HCT116 (cell line): ENCODE data around the gene DCAF10. TPM values are rescaled to one million over a fixed set of nuclear protein-coding genes. Genes with fewer than 3 reads are reported as not detected.

Source experiments
- ATAC-seq: fragments of 200-7000 bp; cut with Tn5 transposase; 2 replicates; pipeline ENCODE4 v1.9.1; 2020; ENCODE audit warnings: mild to moderate bottlenecking, moderate library complexity
- BruUV-seq: library from RNA; stranded (reverse); fragments of 400-500 nt; replicated peaks from 2 replicates; lab custom pipeline; 2021; lab: Mats Ljungman, UMichigan
- CTCF ChIA-PET: fragments of 300-600 bp; sonication (Branson Sonifier 250); formaldehyde crosslinking; loops from one replicate; lab custom pipeline; 2021; ENCODE audit warnings: antibody characterized with exemption; lab: Charles Lee
- POLR2A ChIA-PET: fragments of 300-600, 350-600 bp; sonication (Branson Sonifier 250); formaldehyde crosslinking; loops from one replicate; lab custom pipeline; 2021; ENCODE audit warnings: antibody characterized with exemption; lab: Charles Lee
- RAD21 ChIA-PET, 2 experiments: fragments of 300-600 bp; sonication (Branson Sonifier 250); formaldehyde crosslinking; loops; one replicate each; lab custom pipeline; 2023; ENCODE audit warnings: low total read pairs in 2 of 2; ENCODE audit not compliant: uncharacterized antibody in 2 of 2, unreplicated experiment in 2 of 2, low non-redundant PET in 1 of 2; lab: Charles Lee
- DNase-seq: peaks from one replicate; pipeline ENCODE4 v3.0.0-alpha.2; 2010; ENCODE audit warnings: low read depth, low spot score
- H2AFZ ChIP-seq: fragments of 200-600 bp; shearing (Covaris generic), sonication (generic); 2 replicates; pipeline ENCODE4 v1.6.1; 2017; ENCODE audit warnings: low read depth, mixed run types, mixed read lengths, antibody characterized with exemption, low read length; ENCODE audit not compliant: poor library complexity, severe bottlenecking
- H3K27ac ChIP-seq: 2 replicates; pipeline ENCODE4 v1.5.1; 2012; ENCODE audit warnings: low read depth, low read length
- H3K27me3 ChIP-seq: fragments of 200-600 bp; sonication (generic); 2 replicates; pipeline ENCODE4 v1.6.1; 2016; ENCODE audit warnings: mixed run types, low read length, mixed read lengths; ENCODE audit not compliant: insufficient read depth
- H3K36me3 ChIP-seq, 2 experiments: fragments of 200-500 bp in 1 of 2; fragments of 200-600 bp in 1 of 2; sonication (Bioruptor generic) in 1 of 2; sonication (generic) in 1 of 2; 2 replicates each; pipeline versions ENCODE4 v1.5.1 to v1.6.1; 2014 to 2016; ENCODE audit warnings: low read length in 2 of 2, inconsistent platforms in 1 of 2, mixed read lengths in 1 of 2, mixed run types in 1 of 2; ENCODE audit not compliant: insufficient read depth in 2 of 2, control insufficient read depth in 1 of 2
- H3K4me1 ChIP-seq, 2 experiments: fragments of 200-600 bp in 1 of 2; sonication (generic) in 1 of 2; 2 replicates each; pipeline versions ENCODE4 v1.5.1 to v1.6.1; 2012 to 2017; ENCODE audit warnings: low read length in 2 of 2, inconsistent platforms in 1 of 2, mild to moderate bottlenecking in 1 of 2, mixed read lengths in 1 of 2, mixed run types in 1 of 2, moderate library complexity in 1 of 2; ENCODE audit not compliant: insufficient read depth in 2 of 2, control insufficient read depth in 1 of 2
- H3K4me2 ChIP-seq: fragments of 200-600 bp; sonication (generic); 2 replicates; pipeline ENCODE4 v1.6.1; 2017; ENCODE audit warnings: mixed run types, low read length, mixed read lengths
- H3K4me3 ChIP-seq, 2 experiments: fragments of 200-600 bp in 1 of 2; sonication (generic) in 1 of 2; replicated peaks in 1 of 2; 2 replicates each; pipeline ENCODE4 v1.5.1; 2011 to 2016; ENCODE audit warnings: low read length in 2 of 2, control low read depth in 1 of 2, low read depth in 1 of 2, mild to moderate bottlenecking in 1 of 2, mixed read lengths in 1 of 2, mixed run types in 1 of 2
- H3K79me2 ChIP-seq: fragments of 200-600 bp; sonication (generic); 2 replicates; pipeline ENCODE4 v1.6.1; 2017; ENCODE audit warnings: mild to moderate bottlenecking, mixed run types, low read length, moderate library complexity, mixed read lengths; ENCODE audit not compliant: insufficient read depth
- H3K9ac ChIP-seq: fragments of 200-600 bp; sonication (generic); 2 replicates; pipeline ENCODE4 v1.6.1; 2016; ENCODE audit warnings: low read length, mixed read lengths
- H3K9me2 ChIP-seq: fragments of 200-600 bp; sonication (generic), shearing (Covaris generic); 2 replicates; pipeline ENCODE4 v1.6.1; 2017; ENCODE audit warnings: mixed run types, mild to moderate bottlenecking, moderate library complexity; ENCODE audit not compliant: insufficient read depth
- H3K9me3 ChIP-seq, 2 experiments: fragments of 200-500 bp in 1 of 2; fragments of 200-600 bp in 1 of 2; sonication (Bioruptor generic) in 1 of 2; sonication (generic) in 1 of 2; 2 replicates each; pipeline ENCODE4 v1.6.1; 2014 to 2017; ENCODE audit warnings: low read length in 2 of 2, mixed read lengths in 2 of 2, inconsistent platforms in 1 of 2, low read depth in 1 of 2, mild to moderate bottlenecking in 1 of 2, mixed run types in 1 of 2, moderate library complexity in 1 of 2; ENCODE audit not compliant: control insufficient read depth in 1 of 2, insufficient read depth in 1 of 2
- H4K20me1 ChIP-seq: fragments of 200-600 bp; sonication (generic), shearing (Covaris generic); 2 replicates; pipeline ENCODE4 v1.6.1; 2017; ENCODE audit warnings: mixed run types, mild to moderate bottlenecking, moderate library complexity; ENCODE audit not compliant: insufficient read depth
- ATF3 ChIP-seq: IDR thresholded peaks from 2 replicates; pipeline ENCODE4 v1.6.1; 2012
- CEBPB ChIP-seq: IDR thresholded peaks from 2 replicates; pipeline ENCODE4 v1.6.1; 2012; ENCODE audit warnings: low read depth
- CTCF ChIP-seq, 3 experiments: fragments of 200-600 bp in 1 of 3; sonication (generic) in 1 of 3; IDR thresholded peaks in 2 of 3; conservative IDR thresholded peaks in 1 of 3; 2 replicates each; pipeline ENCODE4 v1.5.1; 2012 to 2017; ENCODE audit warnings: low read depth in 2 of 3, low read length in 2 of 3, antibody characterized with exemption in 1 of 3, borderline replicate concordance in 1 of 3, control low read depth in 1 of 3, mild to moderate bottlenecking in 1 of 3, mixed read lengths in 1 of 3, mixed run types in 1 of 3, moderate library complexity in 1 of 3; ENCODE audit not compliant: insufficient read depth in 1 of 3
- EGR1 ChIP-seq: IDR thresholded peaks from 2 replicates; pipeline ENCODE4 v1.6.1; 2012; ENCODE audit warnings: low read depth
- ELF1 ChIP-seq: IDR thresholded peaks from 2 replicates; pipeline ENCODE4 v1.6.1; 2012; ENCODE audit warnings: low read depth, borderline replicate concordance
- EZH2phosphoT487 ChIP-seq: fragments of 200-600 bp; IDR thresholded peaks from 2 replicates; pipeline ENCODE4 v1.6.1; 2018; ENCODE audit warnings: antibody characterized with exemption, borderline replicate concordance
- FOSL1 ChIP-seq: IDR thresholded peaks from 2 replicates; pipeline ENCODE4 v1.6.1; 2012; ENCODE audit warnings: low read depth
- JUND ChIP-seq: IDR thresholded peaks from 2 replicates; pipeline ENCODE4 v1.6.1; 2012
- POLR2A ChIP-seq: IDR thresholded peaks from 2 replicates; pipeline ENCODE4 v1.7.0; 2011; ENCODE audit warnings: borderline replicate concordance; ENCODE audit not compliant: insufficient read depth, insufficient read length; ENCODE audit errors: extremely low read depth
- POLR2AphosphoS5 ChIP-seq: IDR thresholded peaks from 2 replicates; pipeline ENCODE4 v1.6.1; 2011; ENCODE audit warnings: mild to moderate bottlenecking, low read depth, low read length, moderate library complexity
- RAD21 ChIP-seq: IDR thresholded peaks from 2 replicates; pipeline ENCODE4 v1.6.1; 2012; ENCODE audit warnings: low read depth, mild to moderate bottlenecking
- REST ChIP-seq: IDR thresholded peaks from 2 replicates; pipeline ENCODE4 v1.6.1; 2012; ENCODE audit warnings: low read depth
- SIN3A ChIP-seq: IDR thresholded peaks from 2 replicates; pipeline ENCODE4 v1.6.1; 2012; ENCODE audit warnings: low read depth
- SP1 ChIP-seq: IDR thresholded peaks from 2 replicates; pipeline ENCODE4 v1.6.1; 2012; ENCODE audit warnings: low read depth
- TCF7L2 ChIP-seq: IDR thresholded peaks from 2 replicates; pipeline ENCODE4 v1.7.0; 2011; ENCODE audit warnings: borderline replicate concordance, inconsistent platforms; ENCODE audit not compliant: insufficient read depth, insufficient read length; ENCODE audit errors: extremely low read depth
- YY1 ChIP-seq: IDR thresholded peaks from 2 replicates; pipeline ENCODE4 v1.6.1; 2011; ENCODE audit warnings: low read length, low read depth, moderate library complexity, mild to moderate bottlenecking; ENCODE audit not compliant: insufficient replicate concordance; ENCODE audit errors: extremely low read depth
- ZNF274 ChIP-seq: fragments of 200-500 bp; sonication (Bioruptor generic); IDR thresholded peaks from 2 replicates; pipeline ENCODE4 v1.6.1; 2014; ENCODE audit warnings: mild to moderate bottlenecking, low read depth, low read length, inconsistent platforms
- intact Hi-C: fragments of 100-400 bp; cut with micrococcal nuclease; formaldehyde crosslinking; loops from 2 replicates; pipeline ENCODE4 v1.10.0; 2022
- total RNA-seq: library from RNA; stranded (reverse); gene quantifications from one replicate; pipeline ENCODE4 v1.2.1, GENCODE V29; 2021; ENCODE audit not compliant: unreplicated experiment

The DCAF10 gene
- total RNA-seq, 1 experiment from 2014 or later, result 20.6 TPM

- intact Hi-C loops, result no loop called here
- peaks cover 35 to 45% of the 10 kb centered on the region in 2 experiments for H3K36me3 ChIP-seq
- no peak overlapping the region for H3K4me3 ChIP-seq
- no peak overlapping the region for H3K9ac ChIP-seq
- H3K9me3 ChIP-seq, result no peaks in the 10 kb centered on the region
- H3K79me2 ChIP-seq, result peaks cover 27% of the 10 kb centered on the region
- DNase-seq, result no peak
- H2AFZ ChIP-seq, result no peak overlapping the region
- no TSS peak for BruUV-seq
- H3K27ac ChIP-seq, result no peak overlapping the region
- ChIA-PET RAD21 (no interaction called here), CTCF (no interaction called here), POLR2A (interaction anchor here (0.7 kb wide), 1 partner anchor 582 kb away, joined by 6 read pairs; no protein-coding TSS in a partner anchor)
- ATAC-seq, result no peak
- no peaks in the 10 kb centered on the region for H3K27me3 ChIP-seq
- no peaks in the 10 kb centered on the region for H3K4me1 ChIP-seq
- peaks cover 5% of the 10 kb centered on the region; the same call in 1 of the 2 replicates for H4K20me1 ChIP-seq
- TF ChIP-seq CEBPB, result no peak
- no peak for TF ChIP-seq RAD21
- no peak for TF ChIP-seq EZH2phosphoT487
- TF ChIP-seq ZNF274, result no peak
- no peak for TF ChIP-seq FOSL1
- TF ChIP-seq POLR2A, result no peak
- TF ChIP-seq SP1, result no peak
- TF ChIP-seq CTCF (IDR thresholded peaks at IDR 0.05 in 2 of 3, conservative IDR thresholded peaks at IDR 0.05 in 1 of 3; ENCODE audit: borderline replicate concordance in 1 of 3, insufficient read depth in 1 of 3, low read depth in 2 of 3, low read length in 2 of 3), result no peak
- no peak for TF ChIP-seq REST
- no peak for TF ChIP-seq TCF7L2
- TF ChIP-seq SIN3A, result no peak
- no peak for TF ChIP-seq YY1
- no peak for TF ChIP-seq ELF1
- TF ChIP-seq ATF3, result no peak
- TF ChIP-seq POLR2AphosphoS5, result no peak
- TF ChIP-seq JUND, result no peak
- no peak for TF ChIP-seq EGR1
- H3K9me2 ChIP-seq, result no peaks in the 10 kb centered on the region
- no peak overlapping the region for H3K4me2 ChIP-seq
These were observed 24.3 kb upstream of the DCAF10 start for GRCh38 chr9:37776328-37776727.
